ENCODE results near the gene LMO2. TPM values are rescaled to one million over a fixed set of nuclear protein-coding genes. Genes with fewer than 3 reads are reported as not detected.
A peak's percentile ranks its signal among the peaks of the same experiment; 100 is the strongest.

The LMO2 gene
- total RNA-seq, 2 donors from 2014 or later: 7.3 to 8.0 TPM

GRCh38 chr11:33830903-33831648 is 60.8 kb downstream of the LMO2 start:
- H3K27ac ChIP-seq: no peak overlapping the region
- H3K36me3 ChIP-seq (replicated peaks in 1 of 2; ENCODE audit: insufficient read depth in 1 of 2, low read depth in 2 of 2): no peaks in the 10 kb centered on the region
- TF ChIP-seq CTCF (IDR thresholded peaks at IDR 0.05): no peak
- TF ChIP-seq POLR2A (IDR thresholded peaks at IDR 0.05): no peak
- peaks cover 11% of the 10 kb centered on the region for H3K4me1 ChIP-seq
- DNase-seq: no peak
- H3K27me3 ChIP-seq: peaks cover 0 to 12% of the 10 kb centered on the region in 2 donors
- H3K4me3 ChIP-seq: no peak overlapping the region
- 42 to 52% methylated on average over 6 of the region's 6 CpGs for WGBS, 2 donors
- intact Hi-C loops (cut with DNase I): loop anchor here (5.0 kb wide), 1 partner anchor 459 kb away; no protein-coding TSS in a partner anchor
- H3K9me3 ChIP-seq: no peaks in the 10 kb centered on the region
- no peak for ATAC-seq

GRCh38 chr11:33829430-33830141 is 62.3 kb downstream of the LMO2 start:
- intact Hi-C loops (cut with DNase I): loop anchor here (5.0 kb wide), 1 partner anchor 457 kb away; no protein-coding TSS in a partner anchor
- Histone ChIP-seq H3K27ac (no peak overlapping the region), H3K9me3 (no peaks in the 10 kb centered on the region), H3K4me1 (peaks cover 11% of the 10 kb centered on the region), H3K36me3 (replicated peaks in 1 of 2; ENCODE audit: insufficient read depth in 1 of 2, low read depth in 2 of 2) (no peaks in the 10 kb centered on the region), H3K4me3 (peak overlapping the region in 1 of 2 donors; percentile 24), H3K27me3 (peaks cover 0 to 12% of the 10 kb centered on the region in 2 donors)
- DNase-seq (peak; percentile 54 to 73 (median 64)), ATAC-seq (peak; percentile 85)
- 15 to 19% methylated on average over 10 of the region's 10 CpGs for whole genome bisulfite sequencing, 2 donors
- TF ChIP-seq POLR2A (IDR thresholded peaks at IDR 0.05): no peak
- peak; percentile 57 to 86 (median 82) for TF ChIP-seq CTCF (IDR thresholded peaks at IDR 0.05)

- TF ChIP-seq POLR2A (IDR thresholded peaks at IDR 0.05): no peak
- no peak for TF ChIP-seq CTCF (IDR thresholded peaks at IDR 0.05)
- peak in 2 of 4 donors; percentile 16 for DNase-seq
- Histone ChIP-seq H3K27me3 (peaks cover 0 to 12% of the 10 kb centered on the region in 2 donors), H3K36me3 (replicated peaks in 1 of 2; ENCODE audit: insufficient read depth in 1 of 2, low read depth in 2 of 2) (no peaks in the 10 kb centered on the region), H3K27ac (no peak overlapping the region), H3K4me1 (peaks cover 11% of the 10 kb centered on the region), H3K4me3 (peak overlapping the region in 1 of 2 donors; percentile 24), H3K9me3 (no peaks in the 10 kb centered on the region)
- intact Hi-C loops (cut with DNase I): no loop called here
- 5 to 9% methylated on average over 26 to 54 of the region's 56 CpGs for WGBS, 2 donors
- peak; percentile 17 for ATAC-seq
Observed at GRCh38 chr11:33828604-33829429, 63.1 kb downstream of the LMO2 start.

- no peaks in the 10 kb centered on the region for H3K36me3 ChIP-seq (replicated peaks in 1 of 2; ENCODE audit: insufficient read depth in 1 of 2, low read depth in 2 of 2)
- no peaks in the 10 kb centered on the region for H3K9me3 ChIP-seq
- TF ChIP-seq CTCF (IDR thresholded peaks at IDR 0.05): no peak
- no peak for TF ChIP-seq POLR2A (IDR thresholded peaks at IDR 0.05)
- H3K27ac ChIP-seq: no peak overlapping the region
- DNase-seq (no peak), ATAC-seq (no peak)
- H3K4me3 ChIP-seq: no peak overlapping the region
- H3K4me1 ChIP-seq: peaks cover 11% of the 10 kb centered on the region
- H3K27me3 ChIP-seq: peaks cover 0 to 12% of the 10 kb centered on the region in 2 donors
- intact Hi-C loops (cut with DNase I): no loop called here
- WGBS, 2 donors: 81 to 85% methylated on average over 4 of the region's 4 CpGs
Observed at GRCh38 chr11:33827206-33827605, 64.7 kb downstream of the LMO2 start.
